ENCODE results near the gene KRTAP16-1. TPM values are rescaled to one million over a fixed set of nuclear protein-coding genes. Genes with fewer than 3 reads are reported as not detected.
A peak's percentile ranks its signal among the peaks of the same experiment; 100 is the strongest.

The KRTAP16-1 gene
- total and polyA plus RNA-seq, 2 donors (not counting 1 experiment from before 2014, with no cell fraction given), result 0.16 TPM; not detected in 1

- no peaks in the 10 kb centered on the region for H4K20me1 ChIP-seq (ENCODE audit: control insufficient read depth, insufficient read depth, low read length, poor library complexity, severe bottlenecking)
- H3K27me3 ChIP-seq (replicated peaks in 1 of 4; ENCODE audit: control extremely low read depth in 1 of 4, control insufficient read depth in 3 of 4, insufficient read depth in 4 of 4, low read length in 3 of 4), result peaks cover 0 to 11% (median 0%) of the 10 kb centered on the region in 4 experiments
- peaks cover 4% of the 10 kb centered on the region for H3K4me1 Mint-ChIP-seq
- no peak for DNase-seq
- no peak for TF ChIP-seq CTCF (IDR thresholded peaks at IDR 0.05)
- no peak for TF ChIP-seq EZH2 (IDR thresholded peaks at IDR 0.05; ENCODE audit: borderline replicate concordance, insufficient read depth, low read depth, low read length, poor library complexity, severe bottlenecking)
- peaks cover 0 to 11% of the 10 kb centered on the region in 2 donors for H3K4me1 ChIP-seq (ENCODE audit: control insufficient read depth in 2 of 2, insufficient read depth in 2 of 2, low read length in 2 of 2)
- POLR2A ChIA-PET, result no interaction called here
- H3K4me3 Mint-ChIP-seq, result no peak overlapping the region
- H2AFZ ChIP-seq (ENCODE audit: insufficient read depth, low read depth, low read length, poor library complexity, severe bottlenecking), result no peak overlapping the region
- no peak overlapping the region for H3K4me3 ChIP-seq (ENCODE audit: control extremely low read depth in 1 of 5, extremely low read depth in 1 of 5, insufficient read depth in 1 of 5, low read depth in 2 of 5, low read length in 4 of 5)
- intact Hi-C loops (cut with micrococcal nuclease), result no loop called here
- ATAC-seq (ENCODE audit: low read depth), result no peak
- H3K27ac Mint-ChIP-seq, result no peak overlapping the region
- H3K9me3 Mint-ChIP-seq (ENCODE audit: insufficient read depth), result peaks cover 6% of the 10 kb centered on the region
- WGBS (ENCODE audit: insufficient coverage), result 75% methylated on average over 2 of the region's 2 CpGs
- no peaks in the 10 kb centered on the region for H3K79me2 ChIP-seq (ENCODE audit: control insufficient read depth, insufficient read depth, low read length)
- no peak overlapping the region for H3K27ac ChIP-seq (ENCODE audit: low read length in 2 of 2)
- peaks cover 0 to 10% (median 0%) of the 10 kb centered on the region in 3 donors for H3K9me3 ChIP-seq (ENCODE audit: control extremely low read depth in 1 of 3, control insufficient read depth in 2 of 3, insufficient read depth in 1 of 3, low read length in 2 of 3)
- peaks cover 16% of the 10 kb centered on the region for H3K27me3 Mint-ChIP-seq
- H3K9ac ChIP-seq (ENCODE audit: low read length), result no peak overlapping the region
- H3K36me3 ChIP-seq (replicated peaks in 1 of 2; ENCODE audit: control extremely low read depth in 1 of 2, control insufficient read depth in 1 of 2, extremely low read depth in 1 of 2, insufficient read depth in 2 of 2, low read length in 1 of 2), result no peaks in the 10 kb centered on the region
- H3K4me2 ChIP-seq (replicated peaks; ENCODE audit: low read depth, low read length, poor library complexity, severe bottlenecking), result no peak overlapping the region
- CTCF ChIA-PET, result interaction anchor here (1.5 kb wide), 1 partner anchor 11 kb away, joined by 6 read pairs; no protein-coding TSS in a partner anchor
These were observed 30.6 kb upstream of the KRTAP16-1 start for GRCh38 chr17:41339571-41340172.

- Mint-ChIP-seq H3K4me1 (peaks cover 8% of the 10 kb centered on the region), H3K27ac (peak overlapping the region; percentile 11), H3K27me3 (peaks cover 16% of the 10 kb centered on the region), H3K4me3 (no peak overlapping the region), H3K9me3 (ENCODE audit: insufficient read depth) (peaks cover 6% of the 10 kb centered on the region)
- H3K9ac ChIP-seq (ENCODE audit: low read length), result no peak overlapping the region
- H3K27ac ChIP-seq (ENCODE audit: low read length in 2 of 2), result no peak overlapping the region
- H3K36me3 ChIP-seq (replicated peaks in 1 of 2; ENCODE audit: control extremely low read depth in 1 of 2, control insufficient read depth in 1 of 2, extremely low read depth in 1 of 2, insufficient read depth in 2 of 2, low read length in 1 of 2), result no peaks in the 10 kb centered on the region
- H3K27me3 ChIP-seq (replicated peaks in 1 of 4; ENCODE audit: control extremely low read depth in 1 of 4, control insufficient read depth in 3 of 4, insufficient read depth in 4 of 4, low read length in 3 of 4), result peaks cover 0 to 11% (median 0%) of the 10 kb centered on the region in 4 experiments
- ATAC-seq (ENCODE audit: low read depth) (no peak), DNase-seq (no peak)
- H3K4me3 ChIP-seq (ENCODE audit: control extremely low read depth in 1 of 5, extremely low read depth in 1 of 5, insufficient read depth in 1 of 5, low read depth in 2 of 5, low read length in 4 of 5), result no peak overlapping the region
- peaks cover 0 to 10% (median 0%) of the 10 kb centered on the region in 3 donors for H3K9me3 ChIP-seq (ENCODE audit: control extremely low read depth in 1 of 3, control insufficient read depth in 2 of 3, insufficient read depth in 1 of 3, low read length in 2 of 3)
- H2AFZ ChIP-seq (ENCODE audit: insufficient read depth, low read depth, low read length, poor library complexity, severe bottlenecking), result no peak overlapping the region
- CTCF ChIA-PET, result interaction anchor here (1.5 kb wide), 1 partner anchor 10 kb away, joined by 6 read pairs; no protein-coding TSS in a partner anchor
- POLR2A ChIA-PET, result no interaction called here
- H3K4me2 ChIP-seq (replicated peaks; ENCODE audit: low read depth, low read length, poor library complexity, severe bottlenecking), result no peak overlapping the region
- peaks cover 0 to 13% of the 10 kb centered on the region in 2 donors for H3K4me1 ChIP-seq (ENCODE audit: control insufficient read depth in 2 of 2, insufficient read depth in 2 of 2, low read length in 2 of 2)
- no peak for TF ChIP-seq CTCF (IDR thresholded peaks at IDR 0.05)
- TF ChIP-seq EZH2 (IDR thresholded peaks at IDR 0.05; ENCODE audit: borderline replicate concordance, insufficient read depth, low read depth, low read length, poor library complexity, severe bottlenecking), result no peak
- H4K20me1 ChIP-seq (ENCODE audit: control insufficient read depth, insufficient read depth, low read length, poor library complexity, severe bottlenecking), result no peaks in the 10 kb centered on the region
- WGBS (ENCODE audit: insufficient coverage), result 26% methylated on average over 3 of the region's 5 CpGs
- no peaks in the 10 kb centered on the region for H3K79me2 ChIP-seq (ENCODE audit: control insufficient read depth, insufficient read depth, low read length)
- intact Hi-C loops (cut with micrococcal nuclease), result no loop called here
These were observed 29.9 kb upstream of the KRTAP16-1 start for GRCh38 chr17:41338961-41339485.

Data from B cell (primary cell).